Measurements from ENCODE around the gene DLG2.

Gene DLG2

DNA sequence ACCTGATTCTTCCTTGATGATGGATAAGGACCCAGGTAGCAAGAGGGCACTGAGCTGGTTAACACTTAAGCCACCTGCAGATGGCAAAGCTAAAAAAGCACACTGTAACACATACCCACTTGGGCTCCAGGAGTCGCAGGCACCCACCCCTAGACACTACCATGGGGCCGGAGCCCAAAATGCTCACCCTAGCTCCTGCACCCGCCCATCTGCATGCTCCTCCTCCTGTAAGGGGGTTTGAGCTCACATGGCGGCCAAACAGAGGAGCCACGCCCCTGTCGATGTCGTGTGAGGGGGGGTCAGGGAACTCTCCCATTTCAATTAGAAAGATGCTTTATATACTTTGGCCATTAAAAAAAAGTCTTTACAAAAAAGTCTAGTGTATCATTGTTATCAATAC lies 370.7 kb downstream of the DLG2 start:
- TF ChIP-seq, protein P1, sequence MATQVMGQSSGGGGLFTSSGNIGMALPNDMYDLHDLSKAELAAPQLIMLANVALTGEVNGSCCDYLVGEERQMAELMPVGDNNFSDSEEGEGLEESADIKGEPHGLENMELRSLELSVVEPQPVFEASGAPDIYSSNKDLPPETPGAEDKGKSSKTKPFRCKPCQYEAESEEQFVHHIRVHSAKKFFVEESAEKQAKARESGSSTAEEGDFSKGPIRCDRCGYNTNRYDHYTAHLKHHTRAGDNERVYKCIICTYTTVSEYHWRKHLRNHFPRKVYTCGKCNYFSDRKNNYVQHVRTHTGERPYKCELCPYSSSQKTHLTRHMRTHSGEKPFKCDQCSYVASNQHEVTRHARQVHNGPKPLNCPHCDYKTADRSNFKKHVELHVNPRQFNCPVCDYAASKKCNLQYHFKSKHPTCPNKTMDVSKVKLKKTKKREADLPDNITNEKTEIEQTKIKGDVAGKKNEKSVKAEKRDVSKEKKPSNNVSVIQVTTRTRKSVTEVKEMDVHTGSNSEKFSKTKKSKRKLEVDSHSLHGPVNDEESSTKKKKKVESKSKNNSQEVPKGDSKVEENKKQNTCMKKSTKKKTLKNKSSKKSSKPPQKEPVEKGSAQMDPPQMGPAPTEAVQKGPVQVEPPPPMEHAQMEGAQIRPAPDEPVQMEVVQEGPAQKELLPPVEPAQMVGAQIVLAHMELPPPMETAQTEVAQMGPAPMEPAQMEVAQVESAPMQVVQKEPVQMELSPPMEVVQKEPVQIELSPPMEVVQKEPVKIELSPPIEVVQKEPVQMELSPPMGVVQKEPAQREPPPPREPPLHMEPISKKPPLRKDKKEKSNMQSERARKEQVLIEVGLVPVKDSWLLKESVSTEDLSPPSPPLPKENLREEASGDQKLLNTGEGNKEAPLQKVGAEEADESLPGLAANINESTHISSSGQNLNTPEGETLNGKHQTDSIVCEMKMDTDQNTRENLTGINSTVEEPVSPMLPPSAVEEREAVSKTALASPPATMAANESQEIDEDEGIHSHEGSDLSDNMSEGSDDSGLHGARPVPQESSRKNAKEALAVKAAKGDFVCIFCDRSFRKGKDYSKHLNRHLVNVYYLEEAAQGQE (IDR thresholded peaks at IDR 0.05; ENCODE audit: insufficient replicate concordance, low read depth), result no peak
- TF ChIP-seq GABPA (IDR thresholded peaks at IDR 0.05; ENCODE audit: low read depth) (no peak), SPI1 (IDR thresholded peaks at IDR 0.05; ENCODE audit: borderline replicate concordance, low read depth) (no peak), POLR2AphosphoS5 (IDR thresholded peaks at IDR 0.05; ENCODE audit: low read depth) (no peak)
- TF ChIP-seq, protein P2, sequence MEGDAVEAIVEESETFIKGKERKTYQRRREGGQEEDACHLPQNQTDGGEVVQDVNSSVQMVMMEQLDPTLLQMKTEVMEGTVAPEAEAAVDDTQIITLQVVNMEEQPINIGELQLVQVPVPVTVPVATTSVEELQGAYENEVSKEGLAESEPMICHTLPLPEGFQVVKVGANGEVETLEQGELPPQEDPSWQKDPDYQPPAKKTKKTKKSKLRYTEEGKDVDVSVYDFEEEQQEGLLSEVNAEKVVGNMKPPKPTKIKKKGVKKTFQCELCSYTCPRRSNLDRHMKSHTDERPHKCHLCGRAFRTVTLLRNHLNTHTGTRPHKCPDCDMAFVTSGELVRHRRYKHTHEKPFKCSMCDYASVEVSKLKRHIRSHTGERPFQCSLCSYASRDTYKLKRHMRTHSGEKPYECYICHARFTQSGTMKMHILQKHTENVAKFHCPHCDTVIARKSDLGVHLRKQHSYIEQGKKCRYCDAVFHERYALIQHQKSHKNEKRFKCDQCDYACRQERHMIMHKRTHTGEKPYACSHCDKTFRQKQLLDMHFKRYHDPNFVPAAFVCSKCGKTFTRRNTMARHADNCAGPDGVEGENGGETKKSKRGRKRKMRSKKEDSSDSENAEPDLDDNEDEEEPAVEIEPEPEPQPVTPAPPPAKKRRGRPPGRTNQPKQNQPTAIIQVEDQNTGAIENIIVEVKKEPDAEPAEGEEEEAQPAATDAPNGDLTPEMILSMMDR (IDR thresholded peaks at IDR 0.05; ENCODE audit: insufficient read depth, low read length), result no peak
- H3K27ac ChIP-seq (replicated peaks), result no peak overlapping the region
- H3K4me3 ChIP-seq (replicated peaks; ENCODE audit: insufficient read depth, low read length), result no peak overlapping the region
- DNase-seq (ENCODE audit: low read depth in 1 of 2, low spot score in 1 of 2), result no peak
- no peaks in the 10 kb centered on the region for H3K27me3 ChIP-seq (ENCODE audit: insufficient read depth, poor library complexity, severe bottlenecking)

DNA sequence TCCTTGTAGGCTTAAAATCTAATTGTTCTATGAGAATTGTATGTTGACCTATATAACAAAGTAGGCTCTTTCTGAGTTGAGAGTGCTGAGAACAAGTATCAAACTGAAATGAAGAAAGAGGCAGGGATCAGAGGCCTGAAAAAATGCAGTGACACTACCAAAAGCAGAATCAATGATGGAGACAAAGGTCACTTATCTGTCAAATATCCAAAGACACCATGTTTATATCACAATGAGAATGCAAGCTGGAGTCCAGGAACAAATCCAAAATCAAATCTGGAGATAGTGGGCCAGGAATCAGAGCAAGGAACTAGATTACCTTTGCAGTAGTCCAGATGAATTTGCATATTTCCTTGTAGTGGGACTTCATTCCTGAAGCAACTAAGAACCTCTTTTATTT lies 377.7 kb downstream of the DLG2 start:
- Histone ChIP-seq H3K27ac (replicated peaks) (no peak overlapping the region), H3K27me3 (ENCODE audit: insufficient read depth, poor library complexity, severe bottlenecking) (no peaks in the 10 kb centered on the region), H3K4me3 (replicated peaks; ENCODE audit: insufficient read depth, low read length) (no peak overlapping the region)
- no peak for TF ChIP-seq SPI1 (IDR thresholded peaks at IDR 0.05; ENCODE audit: borderline replicate concordance, low read depth)
- TF ChIP-seq, protein P2 (IDR thresholded peaks at IDR 0.05; ENCODE audit: insufficient read depth, low read length), result no peak
- no peak for TF ChIP-seq GABPA (IDR thresholded peaks at IDR 0.05; ENCODE audit: low read depth)
- no peak for TF ChIP-seq POLR2AphosphoS5 (IDR thresholded peaks at IDR 0.05; ENCODE audit: low read depth)
- TF ChIP-seq, protein P1 (IDR thresholded peaks at IDR 0.05; ENCODE audit: insufficient replicate concordance, low read depth), result no peak
- no peak for DNase-seq (ENCODE audit: low read depth in 1 of 2, low spot score in 1 of 2)

DNA sequence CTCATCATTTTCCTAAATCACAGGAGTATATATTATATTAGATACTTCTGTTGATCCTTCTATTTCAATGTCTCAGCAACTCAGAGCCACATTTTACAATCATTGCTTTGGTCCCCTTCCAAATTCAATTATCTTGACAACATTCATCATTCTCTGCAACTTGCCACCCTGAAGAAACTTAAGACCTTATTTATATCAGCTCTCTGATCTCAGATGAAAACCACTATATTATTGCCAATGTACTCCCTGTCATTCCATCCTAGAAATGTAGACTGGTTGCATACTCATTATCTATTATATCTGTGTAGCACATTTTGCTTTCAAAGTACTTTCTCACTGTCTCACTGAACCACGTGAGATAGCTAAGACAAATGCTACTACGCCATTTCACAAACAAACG lies 379.3 kb downstream of the DLG2 start:
- H3K4me3 ChIP-seq (replicated peaks; ENCODE audit: insufficient read depth, low read length), result no peak overlapping the region
- no peak overlapping the region for H3K27ac ChIP-seq (replicated peaks)
- TF ChIP-seq GABPA (IDR thresholded peaks at IDR 0.05; ENCODE audit: low read depth), result no peak
- TF ChIP-seq, protein P1 (IDR thresholded peaks at IDR 0.05; ENCODE audit: insufficient replicate concordance, low read depth), result no peak
- no peak for TF ChIP-seq POLR2AphosphoS5 (IDR thresholded peaks at IDR 0.05; ENCODE audit: low read depth)
- TF ChIP-seq, protein P2 (IDR thresholded peaks at IDR 0.05; ENCODE audit: insufficient read depth, low read length), result no peak
- no peak for TF ChIP-seq SPI1 (IDR thresholded peaks at IDR 0.05; ENCODE audit: borderline replicate concordance, low read depth)
- H3K27me3 ChIP-seq (ENCODE audit: insufficient read depth, poor library complexity, severe bottlenecking), result no peaks in the 10 kb centered on the region
- DNase-seq (ENCODE audit: low read depth in 1 of 2, low spot score in 1 of 2), result no peak
